IMR-90 (cell line): ENCODE results near the gene DOCK4. TPM values are rescaled to one million over a fixed set of nuclear protein-coding genes. Genes with fewer than 3 reads are reported as not detected.

Experiments used
- ATAC-seq: fragments of 200-7000 bp; cut with Tn5 transposase; 2 replicates; pipeline ENCODE4 v1.9.1; 2020; ENCODE audit warnings: low read depth, mild to moderate bottlenecking, moderate library complexity
- BruUV-seq: library from RNA; stranded (reverse); fragments of 400-500 nt; replicated peaks from 2 replicates; lab custom pipeline; 2021; lab: Mats Ljungman, UMichigan
- CTCF ChIA-PET: fragments of 300-600 bp; formaldehyde crosslinking; extraction: SDS; loops from one replicate; lab custom pipeline; 2021; ENCODE audit warnings: antibody characterized with exemption; lab: Yijun Ruan, JAX
- POLR2A ChIA-PET: fragments of 300-600 bp; sonication (Branson Sonifier 250); formaldehyde crosslinking; loops from one replicate; lab custom pipeline; 2022; ENCODE audit warnings: antibody characterized with exemption; ENCODE audit not compliant: unreplicated experiment; lab: Charles Lee
- DNase-seq: peaks from one replicate; pipeline ENCODE4 v3.0.0; 2013
- H2AFZ ChIP-seq: replicated peaks from 2 replicates; pipeline ENCODE3; 2013; ENCODE audit warnings: low read length, mild to moderate bottlenecking; ENCODE audit not compliant: poor library complexity
- H2AK5ac ChIP-seq: 2 replicates; pipeline ENCODE4 v1.6.1; 2013; ENCODE audit warnings: low read depth, low read length, inconsistent platforms
- H2AK9ac ChIP-seq: replicated peaks from 2 replicates; pipeline ENCODE3; 2013; ENCODE audit warnings: mild to moderate bottlenecking, low read depth, low read length, moderate library complexity; ENCODE audit not compliant: poor library complexity
- H2BK120ac ChIP-seq: 2 replicates; pipeline ENCODE4 v1.6.1; 2013; ENCODE audit warnings: low read depth, low read length, inconsistent platforms
- H2BK15ac ChIP-seq: 3 replicates; pipeline ENCODE4 v1.6.1; 2013; ENCODE audit warnings: low read depth, low read length, inconsistent platforms
- H2BK20ac ChIP-seq: 2 replicates; pipeline ENCODE4 v1.6.1; 2013; ENCODE audit warnings: low read depth, mild to moderate bottlenecking, inconsistent platforms, low read length, moderate library complexity
- H2BK5ac ChIP-seq: 2 replicates; pipeline ENCODE4 v1.6.1; 2013; ENCODE audit warnings: mild to moderate bottlenecking, low read depth, low read length, inconsistent platforms; ENCODE audit not compliant: poor library complexity, severe bottlenecking
- H3K14ac ChIP-seq: replicated peaks from 2 replicates; pipeline ENCODE4 v1.6.1; 2013; ENCODE audit warnings: low read depth, low read length, inconsistent platforms
- H3K18ac ChIP-seq: 2 replicates; pipeline ENCODE4 v1.6.1; 2013; ENCODE audit warnings: low read depth, low read length, control low read depth
- H3K23ac ChIP-seq: 2 replicates; pipeline ENCODE4 v1.6.1; 2013; ENCODE audit warnings: low read depth, low read length, inconsistent platforms
- H3K27ac ChIP-seq: 2 replicates; pipeline ENCODE4 v1.5.1; 2013; ENCODE audit warnings: mild to moderate bottlenecking, control low read depth, low read length; ENCODE audit not compliant: insufficient read depth
- H3K27me3 ChIP-seq: 2 replicates; pipeline ENCODE4 v1.6.1; 2013; ENCODE audit warnings: low read length; ENCODE audit not compliant: control insufficient read depth, insufficient read depth
- H3K36me3 ChIP-seq: 2 replicates; pipeline ENCODE4 v1.6.1; 2013; ENCODE audit warnings: low read length, mixed read lengths; ENCODE audit not compliant: control insufficient read depth, insufficient read depth
- H3K4ac ChIP-seq: 2 replicates; pipeline ENCODE4 v1.6.1; 2013; ENCODE audit warnings: low read depth, low read length, inconsistent platforms
- H3K4me1 ChIP-seq: 2 replicates; pipeline ENCODE4 v1.6.1; 2013; ENCODE audit warnings: low read length, mixed read lengths; ENCODE audit not compliant: control insufficient read depth, insufficient read depth
- H3K4me2 ChIP-seq: 2 replicates; pipeline ENCODE4 v1.6.1; 2013; ENCODE audit warnings: low read depth, mild to moderate bottlenecking, control low read depth, low read length, moderate library complexity
- H3K4me3 ChIP-seq: 2 replicates; pipeline ENCODE4 v1.5.1; 2013; ENCODE audit warnings: low read depth, mild to moderate bottlenecking, control low read depth, low read length, moderate library complexity; ENCODE audit not compliant: insufficient read depth
- H3K56ac ChIP-seq: 2 replicates; pipeline ENCODE4 v1.6.1; 2013; ENCODE audit warnings: low read length, inconsistent platforms; ENCODE audit not compliant: insufficient read depth; ENCODE audit errors: extremely low read depth
- H3K79me1 ChIP-seq, 2 experiments: 2 replicates each; pipeline ENCODE4 v1.6.1; 2013; ENCODE audit warnings: low read length in 2 of 2, inconsistent platforms in 1 of 2, low read depth in 1 of 2
- H3K9ac ChIP-seq: 2 replicates; pipeline ENCODE4 v1.6.1; 2013; ENCODE audit warnings: low read depth, low read length, control low read depth
- H3K9me1 ChIP-seq: 2 replicates; pipeline ENCODE4 v1.6.1; 2013; ENCODE audit warnings: low read length, inconsistent platforms; ENCODE audit not compliant: insufficient read depth
- H3K9me3 ChIP-seq: 2 replicates; pipeline ENCODE4 v1.6.1; 2013; ENCODE audit warnings: low read length; ENCODE audit not compliant: control insufficient read depth, insufficient read depth
- H4K20me1 ChIP-seq: 2 replicates; pipeline ENCODE4 v1.6.1; 2013; ENCODE audit warnings: low read length, inconsistent platforms; ENCODE audit not compliant: insufficient read depth
- H4K5ac ChIP-seq: 2 replicates; pipeline ENCODE4 v1.6.1; 2013; ENCODE audit warnings: mild to moderate bottlenecking, low read depth, low read length, control low read depth
- H4K8ac ChIP-seq, 2 experiments: 2 replicates each; pipeline ENCODE4 v1.6.1; 2013; ENCODE audit warnings: low read depth in 2 of 2, low read length in 2 of 2, control low read depth in 1 of 2, inconsistent platforms in 1 of 2
- H4K91ac ChIP-seq: 2 replicates; pipeline ENCODE4 v1.6.1; 2013; ENCODE audit warnings: low read depth, low read length, inconsistent platforms; ENCODE audit not compliant: insufficient read depth
- CEBPB ChIP-seq: IDR thresholded peaks from 2 replicates; pipeline ENCODE4 v1.6.1; 2012; ENCODE audit warnings: low read depth, low read length, improper control_type of control experiment
- POLR2A ChIP-seq: IDR thresholded peaks from 2 replicates; pipeline ENCODE4 v1.6.1; 2012; ENCODE audit warnings: mild to moderate bottlenecking, low read depth, low read length
- RAD21 ChIP-seq: IDR thresholded peaks from 2 replicates; pipeline ENCODE4 v1.6.1; 2012; ENCODE audit warnings: low read length, improper control_type of control experiment
- SMC3 ChIP-seq: fragments of 150-350 bp; IDR thresholded peaks from 2 replicates; pipeline ENCODE4 v1.6.1; 2016; ENCODE audit warnings: low read depth, mild to moderate bottlenecking, antibody characterized with exemption, low read length, moderate library complexity
- WGBS, 2 experiments: methylation state at CpG; one replicate each; pipeline versions ENCODE4 v1.1.5 to v1.1.7; 2013; ENCODE audit warnings: missing lambda C conversion rate in 2 of 2; ENCODE audit not compliant: insufficient read length in 1 of 2; ENCODE audit errors: extremely low coverage in 2 of 2; 5-methylcytosine and 5-hydroxymethylcytosine counted together
- dilution Hi-C: fragments of 300-500 bp; cut with HindIII; formaldehyde crosslinking; loops from one replicate; pipeline ENCODE4 v1.14.3; 2018; ENCODE audit warnings: low sequenced_read_pairs; ENCODE audit not compliant: unreplicated experiment
- in situ Hi-C: fragments of 300-500 bp; cut with MboI; formaldehyde crosslinking; loops from 3 replicates; pipeline ENCODE4 v1.14.3; 2019; ENCODE audit warnings: low sequenced_read_pairs, inconsistent platforms, mixed read lengths
- intact Hi-C: fragments of 100-400 bp; cut with micrococcal nuclease; formaldehyde crosslinking; loops from 2 replicates; pipeline ENCODE4 v1.10.0; 2022
- polyA plus RNA-seq, 3 experiments: library from polyadenylated mRNA; depleted of rRNA; stranded (reverse); fragments of >200 nt; gene quantifications; 2 replicates each; pipeline ENCODE4 v1.2.3, GENCODE V29; 2012; ENCODE audit warnings: low replicate concordance in 1 of 3
- total RNA-seq: library from RNA; depleted of rRNA; stranded (reverse); fragments of >200 nt; gene quantifications from 2 replicates; pipeline ENCODE4 v1.2.3, GENCODE V29; 2012

DOCK4 gene
- total and polyA plus RNA-seq, 2 of the 4 experiments (the other 2 are of a cell fraction): 4.4 to 12.2 TPM

DNA sequence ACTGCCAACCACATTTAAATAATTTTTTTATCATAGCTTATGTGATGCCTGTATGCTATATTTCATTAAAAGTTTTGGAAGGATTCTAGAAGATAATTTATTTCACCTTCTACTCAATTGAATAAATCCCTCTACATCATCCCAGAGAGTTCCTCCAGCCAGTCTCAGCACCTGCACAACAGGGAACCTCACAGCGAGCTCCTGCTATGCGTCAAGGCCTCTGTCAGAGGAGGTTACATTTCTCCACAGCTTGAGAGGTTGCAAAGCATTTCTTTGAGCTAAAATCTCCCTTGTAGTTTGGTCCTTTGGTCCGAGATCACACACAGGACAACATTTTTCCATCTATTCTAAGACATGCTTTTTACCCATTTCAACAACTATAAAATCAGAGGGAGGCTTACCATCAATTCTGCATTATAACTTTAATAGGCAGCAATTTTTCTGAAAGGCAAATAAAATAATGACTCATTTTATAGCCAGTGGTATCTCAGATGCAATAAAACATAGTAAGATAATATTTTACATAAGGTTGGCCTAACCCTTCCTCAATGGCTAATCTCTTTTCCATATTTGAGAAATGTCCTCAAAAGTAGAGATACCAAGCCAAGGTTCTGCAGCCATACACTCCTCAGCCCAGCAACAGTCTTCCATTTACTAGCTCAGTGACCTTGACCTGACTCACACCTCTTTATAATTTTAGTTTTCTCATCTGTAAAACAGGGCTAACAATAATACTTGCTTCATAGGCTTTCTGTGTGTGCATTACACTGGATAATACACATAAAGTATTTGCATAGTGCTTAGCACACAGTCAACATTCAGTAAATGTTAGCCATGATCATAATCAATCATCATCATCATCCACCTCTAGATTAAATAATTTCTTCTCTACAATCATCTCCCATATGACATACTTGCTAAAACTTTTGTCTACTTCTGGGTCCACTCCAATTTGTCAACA, 68.8 kb downstream of the DOCK4 start (continued):
- TF ChIP-seq RAD21 (no peak), CEBPB (no peak)

DNA sequence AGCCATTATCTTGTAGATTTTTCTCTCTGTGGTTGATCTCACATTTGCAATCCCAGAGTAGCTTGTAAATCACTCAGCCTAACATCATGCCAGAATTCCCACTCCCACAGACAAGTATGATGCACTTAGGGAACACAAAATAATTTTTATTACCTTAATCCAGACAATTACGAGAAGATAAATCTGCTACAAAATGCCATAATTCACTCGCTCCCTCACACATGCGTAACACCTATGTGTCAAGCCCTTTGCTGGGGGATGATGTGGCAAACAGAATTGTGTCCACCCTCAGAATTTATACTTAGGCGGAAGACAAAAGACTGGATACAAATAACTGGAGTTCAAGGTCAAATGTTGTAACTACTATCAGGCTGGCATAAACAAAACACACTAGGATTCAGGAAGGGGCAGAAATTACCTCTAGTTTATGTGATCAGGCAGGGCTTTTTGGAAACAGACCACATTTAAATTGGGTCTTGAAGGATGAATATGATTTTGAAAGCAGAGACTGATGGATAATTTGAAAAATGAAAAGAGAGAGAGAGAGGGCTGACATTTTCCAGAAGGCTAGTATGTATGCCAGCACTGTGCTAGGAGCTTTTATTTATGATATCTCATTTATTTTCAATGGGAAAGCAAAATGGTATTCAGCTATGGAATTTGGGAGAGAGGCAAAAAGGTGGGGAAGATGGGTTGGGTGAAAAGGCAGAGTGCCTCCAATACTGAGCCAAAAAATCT, 69.8 kb downstream of the DOCK4 start:
- H2BK15ac ChIP-seq: no peak overlapping the region
- H2AFZ ChIP-seq: no peak overlapping the region
- H3K9ac ChIP-seq: no peak overlapping the region
- no peak overlapping the region for H3K23ac ChIP-seq
- ATAC-seq (no peak), DNase-seq (no peak)
- TF ChIP-seq SMC3: no peak
- TF ChIP-seq CEBPB: no peak
- no peak for TF ChIP-seq POLR2A
- intact Hi-C loops: no loop called here
- H3K18ac ChIP-seq: no peak overlapping the region
- H4K91ac ChIP-seq: no peak overlapping the region
- ChIA-PET POLR2A (no interaction called here), CTCF (no interaction called here)
- no peak overlapping the region for H2BK120ac ChIP-seq
- H3K4me1 ChIP-seq: 0 out of 2 replicates have a peak, but pooled peaks cover 3% of the 10 kb centered on the region
- no TSS peak for BruUV-seq
- no peak overlapping the region for H3K4ac ChIP-seq
- H2BK5ac ChIP-seq: no peak overlapping the region
- in situ Hi-C loops: no loop called here
- H3K56ac ChIP-seq: no peak overlapping the region
- no peak overlapping the region for H4K5ac ChIP-seq
- no peak overlapping the region for H2BK20ac ChIP-seq
- H3K4me3 ChIP-seq: no peak overlapping the region
- no peak overlapping the region for H2AK9ac ChIP-seq
- peaks cover 5 to 10% of the 10 kb centered on the region in 2 experiments for H3K79me1 ChIP-seq
- H2AK5ac ChIP-seq: no peak overlapping the region
- H4K8ac ChIP-seq: no peak overlapping the region
- H3K27me3 ChIP-seq: no peaks in the 10 kb centered on the region
- H3K4me2 ChIP-seq: no peak overlapping the region
- H3K9me3 ChIP-seq: no peaks in the 10 kb centered on the region
- WGBS, 2 experiments: no CpG with 5 or more reads among the region's 4 CpGs
- H3K14ac ChIP-seq: no peak overlapping the region
- 0 out of 2 replicates have a peak, but pooled peaks cover 3% of the 10 kb centered on the region for H3K9me1 ChIP-seq
- H4K20me1 ChIP-seq: no peaks in the 10 kb centered on the region
- no peaks in the 10 kb centered on the region for H3K36me3 ChIP-seq
- no peak overlapping the region for H3K27ac ChIP-seq
- dilution Hi-C loops: no loop called here
